H1 (cell line): ENCODE data around the gene ICE1. TPM values are rescaled to one million over a fixed set of nuclear protein-coding genes. Genes with fewer than 3 reads are reported as not detected.

Source experiments
- CTCF ChIA-PET: fragments of 300-600 bp; sonication (Branson Sonifier 250); formaldehyde crosslinking; loops from one replicate; lab custom pipeline; 2021; ENCODE audit not compliant: partially characterized antibody; lab: Charles Lee
- POLR2A ChIA-PET: fragments of 300-600 bp; sonication (Branson Sonifier 250); formaldehyde crosslinking; loops from one replicate; lab custom pipeline; 2021; ENCODE audit warnings: inconsistent platforms; ENCODE audit not compliant: partially characterized antibody; lab: Charles Lee
- DNase-seq, 2 experiments: peaks; one replicate each; pipeline versions ENCODE4 v3.0.0 to v3.0.0-alpha.2; 2010 to 2022; ENCODE audit warnings: low spot score in 2 of 2, low read depth in 1 of 2, mixed read lengths in 1 of 2
- FAIRE-seq: peaks from 2 replicates; lab custom pipeline; 2011; peaks lifted over from hg19 to GRCh38; lab: Jason Lieb, UNC
- H2AFZ ChIP-seq: 2 replicates; pipeline ENCODE4 v1.8.1; 2012; ENCODE audit warnings: low read length, inconsistent platforms
- H2AK5ac ChIP-seq: 2 replicates; pipeline ENCODE4 v1.6.1; 2013; ENCODE audit warnings: low read depth, low read length
- H2BK120ac ChIP-seq: replicated peaks from 2 replicates; pipeline ENCODE3; 2013; ENCODE audit warnings: low read depth, low read length, inconsistent platforms
- H2BK12ac ChIP-seq: 2 replicates; pipeline ENCODE4 v1.6.1; 2013; ENCODE audit warnings: low read depth, low read length
- H2BK15ac ChIP-seq: 2 replicates; pipeline ENCODE4 v1.6.1; 2013; ENCODE audit warnings: low read length
- H2BK20ac ChIP-seq: 2 replicates; pipeline ENCODE4 v1.6.1; 2013; ENCODE audit warnings: low read length
- H2BK5ac ChIP-seq: 2 replicates; pipeline ENCODE4 v1.6.1; 2013; ENCODE audit warnings: low read depth, low read length
- H3K14ac ChIP-seq: 2 replicates; pipeline ENCODE4 v1.6.1; 2013; ENCODE audit warnings: inconsistent platforms; ENCODE audit not compliant: insufficient read length
- H3K18ac ChIP-seq: 2 replicates; pipeline ENCODE4 v1.6.1; 2013; ENCODE audit warnings: low read length; ENCODE audit errors: extremely low read depth
- H3K23ac ChIP-seq: 2 replicates; pipeline ENCODE4 v1.6.1; 2013; ENCODE audit warnings: inconsistent platforms; ENCODE audit not compliant: insufficient read length
- H3K23me2 ChIP-seq: 2 replicates; pipeline ENCODE4 v1.6.1; 2013; ENCODE audit warnings: low read depth, low read length
- H3K27ac ChIP-seq: 2 replicates; pipeline ENCODE4 v1.6.1; 2011; ENCODE audit warnings: low read depth, low read length, inconsistent platforms
- H3K27me3 ChIP-seq, 4 experiments: replicated peaks in 1 of 4; 1 replicate in 1 of 4; 2 replicates in 3 of 4; pipeline versions ENCODE4 v1.6.1 to v1.8.1; 2011 to 2013; ENCODE audit warnings: low read length in 3 of 4, mild to moderate bottlenecking in 3 of 4, inconsistent platforms in 2 of 4, mixed read lengths in 2 of 4, moderate library complexity in 1 of 4; ENCODE audit not compliant: control insufficient read depth in 3 of 4, insufficient read depth in 3 of 4; ENCODE audit errors: extremely low read depth in 1 of 4
- H3K36me3 ChIP-seq, 4 experiments: 2 replicates each; pipeline versions ENCODE4 v1.6.1 to v1.8.1; 2011 to 2013; ENCODE audit warnings: mild to moderate bottlenecking in 4 of 4, low read length in 3 of 4, moderate library complexity in 2 of 4, control low read depth in 1 of 4, inconsistent platforms in 1 of 4; ENCODE audit not compliant: insufficient read depth in 4 of 4, control insufficient read depth in 2 of 4
- H3K4ac ChIP-seq: replicated peaks from 2 replicates; pipeline ENCODE3; 2013; ENCODE audit warnings: low read length, low read depth, mixed read lengths, inconsistent platforms; ENCODE audit not compliant: insufficient read length
- H3K4me1 ChIP-seq, 4 experiments: replicated peaks in 1 of 4; 1 replicate in 1 of 4; 2 replicates in 3 of 4; pipeline versions ENCODE4 v1.6.1 to v1.8.1; 2011 to 2013; ENCODE audit warnings: low read length in 3 of 4, inconsistent platforms in 2 of 4, mixed read lengths in 1 of 4; ENCODE audit not compliant: insufficient read depth in 4 of 4, control insufficient read depth in 3 of 4
- H3K4me2 ChIP-seq, 2 experiments: 2 replicates each; pipeline versions ENCODE4 v1.6.1 to v1.8.1; 2011 to 2013; ENCODE audit warnings: low read depth in 2 of 2, low read length in 2 of 2, control low read depth in 1 of 2, inconsistent platforms in 1 of 2, mild to moderate bottlenecking in 1 of 2; ENCODE audit not compliant: insufficient read depth in 1 of 2
- H3K4me3 ChIP-seq, 4 experiments: fragments of 200-600, 300-600 bp in 1 of 4; sonication (generic), shearing (Covaris generic), sonication (Bioruptor Twin) in 1 of 4; 2 replicates each; pipeline versions ENCODE4 v1.5.1 to v1.8.1; 2011 to 2016; ENCODE audit warnings: low read length in 4 of 4, low read depth in 3 of 4, control low read depth in 2 of 4, inconsistent platforms in 2 of 4, mild to moderate bottlenecking in 2 of 4, mixed read lengths in 1 of 4, moderate library complexity in 1 of 4; ENCODE audit not compliant: insufficient read depth in 2 of 4; ENCODE audit errors: extremely low read depth in 1 of 4
- H3K56ac ChIP-seq: replicated peaks from 2 replicates; pipeline ENCODE3; 2013; ENCODE audit warnings: low read depth, mild to moderate bottlenecking, mixed read lengths, low read length, inconsistent platforms; ENCODE audit not compliant: insufficient read length
- H3K79me1 ChIP-seq: 2 replicates; pipeline ENCODE4 v1.6.1; 2013; ENCODE audit warnings: low read depth, low read length, control low read depth
- H3K79me2 ChIP-seq, 2 experiments: 2 replicates each; pipeline versions ENCODE4 v1.6.1 to v1.8.1; 2012 to 2013; ENCODE audit warnings: low read length in 2 of 2, mild to moderate bottlenecking in 2 of 2, inconsistent platforms in 1 of 2; ENCODE audit not compliant: insufficient read depth in 2 of 2, control insufficient read depth in 1 of 2
- H3K9ac ChIP-seq, 4 experiments: replicated peaks in 1 of 4; 1 replicate in 1 of 4; 2 replicates in 3 of 4; pipeline versions ENCODE4 v1.6.1 to v1.8.1; 2011 to 2013; ENCODE audit warnings: low read depth in 3 of 4, low read length in 3 of 4, control low read depth in 2 of 4, mild to moderate bottlenecking in 2 of 4, moderate library complexity in 2 of 4, inconsistent platforms in 1 of 4; ENCODE audit errors: extremely low read depth in 1 of 4
- H3K9me3 ChIP-seq, 2 experiments: 2 replicates each; pipeline versions ENCODE4 v1.6.1 to v1.8.1; 2012 to 2013; ENCODE audit warnings: mild to moderate bottlenecking in 2 of 2, moderate library complexity in 2 of 2, control low read depth in 1 of 2, inconsistent platforms in 1 of 2, low read depth in 1 of 2, low read length in 1 of 2, mixed read lengths in 1 of 2; ENCODE audit not compliant: insufficient read depth in 2 of 2
- H4K20me1 ChIP-seq, 2 experiments: replicated peaks in 1 of 2; 2 replicates each; pipeline versions ENCODE3 to v1.8.1; 2011 to 2013; ENCODE audit warnings: inconsistent platforms in 2 of 2, low read length in 2 of 2, mild to moderate bottlenecking in 1 of 2; ENCODE audit not compliant: insufficient read depth in 2 of 2, control insufficient read depth in 1 of 2
- H4K5ac ChIP-seq: 2 replicates; pipeline ENCODE4 v1.6.1; 2013; ENCODE audit warnings: low read length, low read depth, mixed read lengths, inconsistent platforms; ENCODE audit not compliant: insufficient read length
- H4K8ac ChIP-seq: 2 replicates; pipeline ENCODE4 v1.8.0; 2013; ENCODE audit warnings: mild to moderate bottlenecking, moderate library complexity, low read length, inconsistent platforms; ENCODE audit not compliant: insufficient read depth; ENCODE audit errors: extremely low read depth
- H4K91ac ChIP-seq: replicated peaks from 2 replicates; pipeline ENCODE3; 2013; ENCODE audit warnings: low read length, mixed read lengths, inconsistent platforms; ENCODE audit not compliant: insufficient read length
- ASH2L ChIP-seq: fragments of 200-600, 300-600 bp; sonication (generic); IDR thresholded peaks from one replicate; pipeline ENCODE4 v1.7.1; 2017; ENCODE audit warnings: low read length
- CEBPB ChIP-seq: IDR thresholded peaks from 2 replicates; pipeline ENCODE4 v1.6.1; 2012; ENCODE audit warnings: low read depth, low read length
- EGR1 ChIP-seq: IDR thresholded peaks from 2 replicates; pipeline ENCODE4 v1.6.1; 2011; ENCODE audit warnings: low read depth, low read length, borderline replicate concordance
- HDAC6 ChIP-seq: IDR thresholded peaks from one replicate; pipeline ENCODE4 v1.7.1; 2012; ENCODE audit warnings: low read depth, mild to moderate bottlenecking, inconsistent platforms, low read length, moderate library complexity
- MAFK ChIP-seq: IDR thresholded peaks from 2 replicates; pipeline ENCODE4 v1.6.1; 2012; ENCODE audit warnings: low read depth, mild to moderate bottlenecking, improper control_type of control experiment, low read length
- MAX ChIP-seq: IDR thresholded peaks from 2 replicates; pipeline ENCODE4 v1.6.1; 2012; ENCODE audit warnings: inconsistent platforms
- RBBP5 ChIP-seq: IDR thresholded peaks from 2 replicates; pipeline ENCODE4 v1.7.1; 2012; ENCODE audit warnings: low read depth, mild to moderate bottlenecking, inconsistent platforms, low read length, moderate library complexity, borderline replicate concordance
- RNF2 ChIP-seq: fragments of 200-900, 300-1000 bp; sonication (generic); IDR thresholded peaks from 2 replicates; pipeline ENCODE4 v1.7.1; 2016; ENCODE audit warnings: borderline replicate concordance, low read depth, mild to moderate bottlenecking, antibody characterized with exemption, low read length; ENCODE audit not compliant: poor library complexity, severe bottlenecking; ENCODE audit errors: missing control alignments
- RXRA ChIP-seq: IDR thresholded peaks from 2 replicates; pipeline ENCODE4 v1.6.1; 2011; ENCODE audit warnings: low read depth, mild to moderate bottlenecking, low read length, moderate library complexity; ENCODE audit not compliant: insufficient read depth
- SIRT6 ChIP-seq: IDR thresholded peaks from one replicate; pipeline ENCODE4 v1.7.1; 2012; ENCODE audit warnings: low read length, inconsistent platforms
- SP2 ChIP-seq: IDR thresholded peaks from 2 replicates; pipeline ENCODE4 v1.6.1; 2012; ENCODE audit warnings: mild to moderate bottlenecking, low read length, inconsistent platforms
- TEAD4 ChIP-seq: IDR thresholded peaks from 2 replicates; pipeline ENCODE4 v1.6.1; 2012; ENCODE audit warnings: low read depth, low read length, inconsistent platforms, mixed read lengths
- USF2 ChIP-seq: IDR thresholded peaks from 2 replicates; pipeline ENCODE4 v1.6.1; 2011; ENCODE audit warnings: low read length, improper control_type of control experiment
- WGBS, 2 experiments: shearing (Covaris generic) in 1 of 2; methylation state at CpG; one replicate each; pipeline versions ENCODE4 v1.1.6 to v1.1.7; 2013 to 2015; ENCODE audit warnings: low lambda C conversion rate in 2 of 2, mixed read lengths in 2 of 2, inconsistent platforms in 1 of 2, low coverage in 1 of 2, missing lambda C conversion rate in 1 of 2; ENCODE audit not compliant: insufficient replicate concordance in 2 of 2, insufficient coverage in 1 of 2, insufficient read length in 1 of 2; ENCODE audit errors: extremely low coverage in 1 of 2, missing lambda C conversion rate in 1 of 2; 5-methylcytosine and 5-hydroxymethylcytosine counted together
- polyA plus RNA-seq, 7 experiments: library from polyadenylated mRNA; depleted of rRNA in 3 of 7; stranded (reverse) in 5 of 7; unstranded in 2 of 7; fragments of >200 nt in 5 of 7; fragments of 200-250 nt in 2 of 7; gene quantifications; 1 replicate in 5 of 7; 2 replicates in 1 of 7; 4 replicates in 1 of 7; pipeline versions ENCODE4 v1.2.1 to v1.2.3, GENCODE V29; 2011 to 2013; ENCODE audit warnings: missing spikeins in 2 of 7, mixed read lengths in 2 of 7
- total RNA-seq: library from RNA; stranded (reverse); fragmentation: NEBNext Ultra II Directional; extraction: Animal tissue kit (Norgen Biotek cat#: 25700); gene quantifications from 2 replicates; pipeline ENCODE4 v1.2.1, GENCODE V29; 2021

The ICE1 gene
- total and polyA plus RNA-seq, 2 of the 8 experiments (the other 6 are each of a cell fraction or from before 2014, with no cell fraction given), result 11.8 to 53.9 TPM

GRCh38 chr5:5407924-5408323 lies 14.6 kb upstream of the ICE1 start:
- whole genome bisulfite sequencing, 2 experiments, result 96% methylated on average over 5 of the region's 5 CpGs; no CpG with 5 or more reads in 1 of the 2 experiments
- Histone ChIP-seq H2BK120ac (no peak overlapping the region), H3K23ac (no peak overlapping the region), H4K8ac (no peak overlapping the region), H2AK5ac (no peak overlapping the region), H3K18ac (no peak overlapping the region), H2BK5ac (no peak overlapping the region), H4K20me1 (no peaks in the 10 kb centered on the region), H4K91ac (no peak overlapping the region), H3K27me3 (no peaks in the 10 kb centered on the region), H2BK15ac (no peak overlapping the region), H2AFZ (no peak overlapping the region), H3K9ac (no peak overlapping the region), H3K36me3 (no peaks in the 10 kb centered on the region), H2BK20ac (no peak overlapping the region), H3K4me3 (no peak overlapping the region), H2BK12ac (no peak overlapping the region), H3K9me3 (peaks cover 14 to 24% of the 10 kb centered on the region in 2 experiments), H4K5ac (no peak overlapping the region), H3K4ac (no peak overlapping the region)
- CTCF ChIA-PET, result interaction anchor here (0.8 to 2.8 kb wide), 6 partner anchors 8 to 115 kb away, joined by 3 to 15 read pairs (median 4); no protein-coding TSS in a partner anchor
- FAIRE-seq (no peak), DNase-seq (no peak)
- TF ChIP-seq MAFK, result no peak
- TF ChIP-seq HDAC6, result no peak
- TF ChIP-seq RXRA, result no peak
- no peak for TF ChIP-seq EGR1
- no peak for TF ChIP-seq TEAD4
- no peak for TF ChIP-seq ASH2L
- TF ChIP-seq RBBP5, result no peak
- TF ChIP-seq MAX, result no peak
- no peak for TF ChIP-seq SIRT6
- TF ChIP-seq USF2, result no peak
- TF ChIP-seq SP2, result no peak
- TF ChIP-seq RNF2, result no peak
- no peak for TF ChIP-seq CEBPB
- TF ChIP-seq, all 59 proteins: peak for 0
- Histone ChIP-seq H3K79me2 (no peaks in the 10 kb centered on the region), H3K79me1 (no peaks in the 10 kb centered on the region), H3K27ac (no peak overlapping the region), H3K14ac (no peak overlapping the region), H3K56ac (no peak overlapping the region), H3K4me2 (no peak overlapping the region), H3K23me2 (no peaks in the 10 kb centered on the region), H3K4me1 (no peaks in the 10 kb centered on the region)
- POLR2A ChIA-PET, result no interaction called here
